Measurements from ENCODE around the gene ZBBX.

GRCh38 chr3:167209011-167209410, 171.1 kb downstream of the ZBBX start:
- TF ChIP-seq CTCF (IDR thresholded peaks at IDR 0.05) (no peak), POLR2A (IDR thresholded peaks at IDR 0.05) (no peak)
